GM12873 (cell line): ENCODE measurements around the gene TMCO1.

Source experiments
- TF ChIP-seq, protein P1 (sequence below): IDR thresholded peaks from 2 replicates; pipeline ENCODE4 v1.5.1; 2012; ENCODE audit warnings: low read depth, mild to moderate bottlenecking, moderate library complexity, low read length, control low read depth; ENCODE audit not compliant: insufficient read depth; ENCODE audit errors: missing control alignments

The TMCO1 gene

GRCh38 chr1:165699577-165699976 lies 69.1 kb downstream of the TMCO1 start:
- TF ChIP-seq, protein P1, sequence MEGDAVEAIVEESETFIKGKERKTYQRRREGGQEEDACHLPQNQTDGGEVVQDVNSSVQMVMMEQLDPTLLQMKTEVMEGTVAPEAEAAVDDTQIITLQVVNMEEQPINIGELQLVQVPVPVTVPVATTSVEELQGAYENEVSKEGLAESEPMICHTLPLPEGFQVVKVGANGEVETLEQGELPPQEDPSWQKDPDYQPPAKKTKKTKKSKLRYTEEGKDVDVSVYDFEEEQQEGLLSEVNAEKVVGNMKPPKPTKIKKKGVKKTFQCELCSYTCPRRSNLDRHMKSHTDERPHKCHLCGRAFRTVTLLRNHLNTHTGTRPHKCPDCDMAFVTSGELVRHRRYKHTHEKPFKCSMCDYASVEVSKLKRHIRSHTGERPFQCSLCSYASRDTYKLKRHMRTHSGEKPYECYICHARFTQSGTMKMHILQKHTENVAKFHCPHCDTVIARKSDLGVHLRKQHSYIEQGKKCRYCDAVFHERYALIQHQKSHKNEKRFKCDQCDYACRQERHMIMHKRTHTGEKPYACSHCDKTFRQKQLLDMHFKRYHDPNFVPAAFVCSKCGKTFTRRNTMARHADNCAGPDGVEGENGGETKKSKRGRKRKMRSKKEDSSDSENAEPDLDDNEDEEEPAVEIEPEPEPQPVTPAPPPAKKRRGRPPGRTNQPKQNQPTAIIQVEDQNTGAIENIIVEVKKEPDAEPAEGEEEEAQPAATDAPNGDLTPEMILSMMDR = no peak

GRCh38 chr1:165698761-165699052 lies 70.0 kb downstream of the TMCO1 start:
- TF ChIP-seq, protein P1 = no peak

DNA sequence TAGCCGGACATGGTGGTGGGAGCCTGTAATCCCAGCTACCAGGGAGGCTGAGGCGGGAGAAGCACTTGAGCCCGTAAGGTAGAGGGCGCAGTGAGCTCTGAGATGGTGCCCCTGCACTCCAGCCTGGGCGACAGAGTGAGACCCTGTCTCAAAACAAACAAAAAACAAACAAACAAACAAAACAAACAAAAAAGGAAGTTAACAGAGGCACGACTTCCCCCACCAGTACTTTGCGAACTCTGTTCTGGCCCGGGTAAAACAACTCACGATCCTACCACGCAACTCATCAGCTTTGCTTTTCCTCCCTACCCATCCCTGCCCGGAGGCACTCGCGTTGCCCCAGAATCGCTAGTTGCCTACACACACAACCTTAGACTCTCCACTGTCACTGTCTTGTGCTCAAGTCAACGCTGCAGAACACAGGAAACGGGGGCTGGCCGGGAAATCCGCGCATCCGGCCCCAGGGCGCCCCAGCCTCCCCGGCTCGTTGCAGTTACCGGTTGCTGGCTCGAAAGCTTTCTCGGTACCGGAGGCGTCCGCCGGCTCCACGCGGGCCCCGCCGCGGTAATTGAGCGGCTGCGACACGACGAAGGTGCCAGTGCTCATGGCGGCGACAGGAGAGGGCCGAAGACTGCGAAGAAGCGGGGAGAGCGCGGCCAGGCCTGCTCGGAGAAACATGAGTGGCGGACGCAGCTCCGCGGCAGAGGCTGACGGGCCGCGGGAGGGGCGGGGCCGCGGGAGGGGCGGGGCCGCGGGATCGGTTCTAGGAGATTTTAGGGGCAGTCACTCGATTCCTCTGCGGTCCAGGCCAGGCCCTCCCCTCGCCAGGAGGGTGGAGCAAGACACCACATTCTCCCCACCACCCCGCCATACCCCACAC lies 70.5 kb downstream of the TMCO1 start, which contains the start of gene ALDH9A1:
TSS of gene ALDH9A1 (minus strand) at position 682 of the 880 bp plus-strand sequence. CDS start at position 678, 4 bp downstream.
- TF ChIP-seq, protein P1 = peak; percentile 40

- TF ChIP-seq, protein P1 = no peak
Observed at GRCh38 chr1:165697491-165697880, 71.2 kb downstream of the TMCO1 start.

- TF ChIP-seq, protein P1 = no peak
Observed at GRCh38 chr1:165696625-165697100, 72.0 kb downstream of the TMCO1 start.

DNA sequence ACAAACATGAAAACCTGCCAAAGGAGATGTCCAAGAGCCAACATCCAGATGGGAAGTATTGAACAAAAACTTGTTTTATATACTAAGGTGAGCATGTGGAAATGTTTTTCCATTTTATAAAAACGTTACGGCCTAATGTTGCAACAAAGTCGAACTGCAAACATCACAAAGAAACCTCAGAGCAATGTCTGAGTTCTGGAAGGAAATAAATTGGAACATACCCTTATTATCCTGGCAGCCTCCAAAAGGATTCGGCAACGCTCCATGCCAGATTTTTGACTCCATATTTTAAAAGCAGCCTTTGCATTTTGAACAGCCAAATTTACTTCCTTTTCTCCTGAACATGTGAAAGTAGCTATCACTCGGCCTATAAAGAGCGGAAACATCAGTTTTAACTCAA lies 73.6 kb downstream of the TMCO1 start:
- TF ChIP-seq, protein P1 = no peak

- TF ChIP-seq, protein P1 = no peak
Observed at GRCh38 chr1:165688046-165688445, 80.6 kb downstream of the TMCO1 start.
